Measurements from ENCODE around the gene PFKFB4. TPM values are rescaled to one million over a fixed set of nuclear protein-coding genes. Genes with fewer than 3 reads are reported as not detected.

The PFKFB4 gene
- total RNA-seq, 1 donor from 2014 or later = 18.2 TPM

GRCh38 chr3:48468329-48468731 is 88.3 kb downstream of the PFKFB4 start:
- Histone ChIP-seq H3K27me3 (ENCODE audit: control insufficient read depth, insufficient read depth, low read length) (no peaks in the 10 kb centered on the region), H3K4me3 (ENCODE audit: low read depth, low read length) (no peak overlapping the region), H3K36me3 (ENCODE audit: control insufficient read depth, insufficient read depth, low read length) (peaks cover 19% of the 10 kb centered on the region)
- no peak for TF ChIP-seq CTCF (IDR thresholded peaks at IDR 0.05; ENCODE audit: insufficient read depth, low read length, severe bottlenecking)
- FAIRE-seq = no peak
- DNase-seq (ENCODE audit: low read depth) = no peak

Other genes with a start within 250 kb of the PFKFB4 start
- gene SPINK8, start 223.1 kb downstream of the PFKFB4 start, total RNA-seq = not detected in 2 replicates
- not detected in 2 replicates for gene FBXW12, start 184.6 kb downstream of the PFKFB4 start, total RNA-seq
- gene PLXNB1, start 126.7 kb downstream of the PFKFB4 start, total RNA-seq = 63.7 and 90.4 TPM in 2 replicates
- gene CCDC51, start 116.7 kb downstream of the PFKFB4 start, total RNA-seq = 48.4 and 55.3 TPM in 2 replicates
- 190 and 360 TPM in 2 replicates for gene TMA7, start 116.5 kb downstream of the PFKFB4 start, total RNA-seq
- gene ATRIP, start 110.1 kb downstream of the PFKFB4 start, total RNA-seq = 4.1 and 5.5 TPM in 2 replicates
- gene SHISA5, start 52.6 kb downstream of the PFKFB4 start, total RNA-seq = 87.1 and 131 TPM in 2 replicates
- gene UCN2, start 7.0 kb upstream of the PFKFB4 start, total RNA-seq = 9.6 and 12.9 TPM in 2 replicates
- gene COL7A1, start 38.5 kb upstream of the PFKFB4 start, total RNA-seq = 147 and 173 TPM in 2 replicates
- 473 and 946 TPM in 2 replicates for gene UQCRC1, start 52.8 kb upstream of the PFKFB4 start, total RNA-seq
- not detected in 2 replicates for gene TMEM89, start 65.0 kb upstream of the PFKFB4 start, total RNA-seq
- gene SLC26A6, start 78.7 kb upstream of the PFKFB4 start, total RNA-seq = 33.8 and 45.8 TPM in 2 replicates
- 1.0 and 1.1 TPM in 2 replicates for gene CELSR3, start 106.1 kb upstream of the PFKFB4 start, total RNA-seq
- 10.5 and 14.3 TPM in 2 replicates for gene NCKIPSD, start 129.1 kb upstream of the PFKFB4 start, total RNA-seq
- 37.4 and 53.8 TPM in 2 replicates for gene IP6K2, start 160.4 kb upstream of the PFKFB4 start, total RNA-seq